ENCODE results near the gene SLC35G3. TPM values are rescaled to one million over a fixed set of nuclear protein-coding genes. Genes with fewer than 3 reads are reported as not detected.

Gene SLC35G3
- polyA plus RNA-seq, 1 of the 3 experiments (the other 2 are of a cell fraction): not detected

- Histone ChIP-seq H3K27ac (ENCODE audit: low read depth in 2 of 2, low read length in 1 of 2) (no peak overlapping the region), H4K20me1 (ENCODE audit: insufficient read depth) (no peaks in the 10 kb centered on the region), H3K9me2 (no peaks in the 10 kb centered on the region), H2AFZ (ENCODE audit: low read depth) (no peak overlapping the region), H3K4me3 (ENCODE audit: low read depth in 2 of 2, low read length in 1 of 2) (no peak overlapping the region), H3F3A (replicated peaks; ENCODE audit: insufficient read depth) (no peaks in the 10 kb centered on the region), H3K9ac (no peak overlapping the region), H3K4me1 (ENCODE audit: control insufficient read depth in 1 of 2, insufficient read depth in 2 of 2, low read depth in 1 of 2, low read length in 1 of 2) (no peaks in the 10 kb centered on the region), H3K79me2 (ENCODE audit: insufficient read depth) (no peaks in the 10 kb centered on the region), H3K4me2 (no peak overlapping the region), H3K36me3 (replicated peaks in 1 of 2; ENCODE audit: control insufficient read depth in 1 of 2, insufficient read depth in 2 of 2, low read length in 1 of 2) (no peaks in the 10 kb centered on the region), H3K27me3 (ENCODE audit: insufficient read depth) (peaks cover 67% of the 10 kb centered on the region; the same call in 1 of the 2 replicates), H3K9me3 (no peaks in the 10 kb centered on the region)
- DNase-seq: no peak
- ChIA-PET CTCF (no interaction called here), POLR2A (no interaction called here)
- TF ChIP-seq RCOR1 (IDR thresholded peaks at IDR 0.05; ENCODE audit: low read length): no peak
- TF ChIP-seq RAD21 (IDR thresholded peaks at IDR 0.05; ENCODE audit: low read length): no peak
- TF ChIP-seq, protein P1, sequence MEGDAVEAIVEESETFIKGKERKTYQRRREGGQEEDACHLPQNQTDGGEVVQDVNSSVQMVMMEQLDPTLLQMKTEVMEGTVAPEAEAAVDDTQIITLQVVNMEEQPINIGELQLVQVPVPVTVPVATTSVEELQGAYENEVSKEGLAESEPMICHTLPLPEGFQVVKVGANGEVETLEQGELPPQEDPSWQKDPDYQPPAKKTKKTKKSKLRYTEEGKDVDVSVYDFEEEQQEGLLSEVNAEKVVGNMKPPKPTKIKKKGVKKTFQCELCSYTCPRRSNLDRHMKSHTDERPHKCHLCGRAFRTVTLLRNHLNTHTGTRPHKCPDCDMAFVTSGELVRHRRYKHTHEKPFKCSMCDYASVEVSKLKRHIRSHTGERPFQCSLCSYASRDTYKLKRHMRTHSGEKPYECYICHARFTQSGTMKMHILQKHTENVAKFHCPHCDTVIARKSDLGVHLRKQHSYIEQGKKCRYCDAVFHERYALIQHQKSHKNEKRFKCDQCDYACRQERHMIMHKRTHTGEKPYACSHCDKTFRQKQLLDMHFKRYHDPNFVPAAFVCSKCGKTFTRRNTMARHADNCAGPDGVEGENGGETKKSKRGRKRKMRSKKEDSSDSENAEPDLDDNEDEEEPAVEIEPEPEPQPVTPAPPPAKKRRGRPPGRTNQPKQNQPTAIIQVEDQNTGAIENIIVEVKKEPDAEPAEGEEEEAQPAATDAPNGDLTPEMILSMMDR (IDR thresholded peaks at IDR 0.05): no peak
- no peak for TF ChIP-seq NFIC (IDR thresholded peaks at IDR 0.05; ENCODE audit: borderline replicate concordance)
- no peak for TF ChIP-seq MEF2A (IDR thresholded peaks at IDR 0.05; ENCODE audit: borderline replicate concordance, low read depth)
- TF ChIP-seq FOXM1 (IDR thresholded peaks at IDR 0.05; ENCODE audit: low read depth): no peak
- TF ChIP-seq, protein P2, sequence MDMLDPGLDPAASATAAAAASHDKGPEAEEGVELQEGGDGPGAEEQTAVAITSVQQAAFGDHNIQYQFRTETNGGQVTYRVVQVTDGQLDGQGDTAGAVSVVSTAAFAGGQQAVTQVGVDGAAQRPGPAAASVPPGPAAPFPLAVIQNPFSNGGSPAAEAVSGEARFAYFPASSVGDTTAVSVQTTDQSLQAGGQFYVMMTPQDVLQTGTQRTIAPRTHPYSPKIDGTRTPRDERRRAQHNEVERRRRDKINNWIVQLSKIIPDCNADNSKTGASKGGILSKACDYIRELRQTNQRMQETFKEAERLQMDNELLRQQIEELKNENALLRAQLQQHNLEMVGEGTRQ (IDR thresholded peaks at IDR 0.05; ENCODE audit: borderline replicate concordance, low read depth, low read length): no peak
- TF ChIP-seq NRF1 (IDR thresholded peaks at IDR 0.05; ENCODE audit: low read depth, low read length): no peak
- no peak for TF ChIP-seq FOXJ3 (CRISPR knock-in tag; IDR thresholded peaks at IDR 0.05)
- no peak for TF ChIP-seq RFX5 (IDR thresholded peaks at IDR 0.05; ENCODE audit: low read length)
- TF ChIP-seq TEAD4 (IDR thresholded peaks at IDR 0.05; ENCODE audit: borderline replicate concordance, insufficient read depth): no peak
- no peak for TF ChIP-seq ZBTB33 (IDR thresholded peaks at IDR 0.05; ENCODE audit: borderline replicate concordance, low read depth)
- TF ChIP-seq, protein P3, sequence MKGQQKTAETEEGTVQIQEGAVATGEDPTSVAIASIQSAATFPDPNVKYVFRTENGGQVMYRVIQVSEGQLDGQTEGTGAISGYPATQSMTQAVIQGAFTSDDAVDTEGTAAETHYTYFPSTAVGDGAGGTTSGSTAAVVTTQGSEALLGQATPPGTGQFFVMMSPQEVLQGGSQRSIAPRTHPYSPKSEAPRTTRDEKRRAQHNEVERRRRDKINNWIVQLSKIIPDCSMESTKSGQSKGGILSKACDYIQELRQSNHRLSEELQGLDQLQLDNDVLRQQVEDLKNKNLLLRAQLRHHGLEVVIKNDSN (IDR thresholded peaks at IDR 0.05; ENCODE audit: borderline replicate concordance, low read depth): no peak
- no peak for TF ChIP-seq POLR2AphosphoS5 (IDR thresholded peaks at IDR 0.05; ENCODE audit: low read depth, low read length)
- TF ChIP-seq TAF1 (IDR thresholded peaks at IDR 0.05; ENCODE audit: borderline replicate concordance, low read depth, low read length): no peak
- 15% methylated on average over 2 of the region's 2 CpGs for WGBS (ENCODE audit: low lambda C conversion rate)
Observed at GRCh38 chr17:35171834-35172233, 22.4 kb downstream of the SLC35G3 start.
